Dermis blood vessel endothelial cell (primary cell): ENCODE results near the gene UNC119. TPM values are rescaled to one million over a fixed set of nuclear protein-coding genes. Genes with fewer than 3 reads are reported as not detected.
"Not testable (repeated sequence)": the region's sequence is repeated elsewhere in the genome, so short reads cannot be mapped to it uniquely, and the experiment has no call there.

Experiments used
- DNase-seq: peaks from one replicate; pipeline ENCODE4 v3.0.0; 2010
- total RNA-seq: library from RNA; depleted of rRNA; stranded (reverse); fragments of >200 nt; gene quantifications from 2 replicates; pipeline ENCODE4 v1.2.3, GENCODE V29; 2014

Gene UNC119
- total RNA-seq, 1 donor from 2014 or later, result 32.0 TPM

DNA sequence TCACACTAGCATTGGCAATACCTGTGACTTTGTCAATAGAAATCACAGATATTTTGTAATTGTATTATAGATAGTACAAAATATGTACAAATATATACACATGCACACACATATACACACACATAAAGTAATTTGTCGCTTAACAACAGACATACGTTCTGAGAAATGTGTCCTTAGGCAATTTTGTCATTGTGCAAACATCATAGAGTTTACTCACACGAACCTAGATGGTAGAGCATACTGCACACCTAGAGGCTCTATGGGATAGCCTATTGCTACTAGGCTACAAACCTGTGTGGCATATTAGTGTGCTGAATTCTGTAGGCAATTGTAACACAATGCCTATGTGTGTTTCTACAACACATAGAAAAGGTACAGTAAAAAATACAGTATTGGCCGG is 11.0 kb downstream of the UNC119 start:
- DNase-seq, result no peak

DNA sequence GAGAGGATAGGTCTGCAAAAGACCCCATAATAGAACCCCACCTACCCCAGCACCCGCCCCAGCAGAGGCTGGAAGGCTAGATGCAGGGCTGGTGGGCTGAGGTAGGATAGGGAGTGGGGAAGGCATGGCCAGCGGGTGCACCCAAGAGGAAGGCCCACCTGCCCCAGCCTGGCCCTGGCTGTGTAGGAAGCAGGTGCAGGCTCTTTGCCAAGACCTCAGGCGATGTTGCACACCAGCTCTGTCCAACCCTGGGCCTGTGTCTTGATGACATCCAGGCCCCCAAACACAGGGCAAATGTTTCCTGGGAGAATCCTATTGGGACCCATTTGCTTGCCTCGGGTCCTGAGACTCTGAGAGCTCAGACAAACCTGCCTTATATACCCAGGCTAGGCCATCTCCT is 12.2 kb downstream of the UNC119 start:
- DNase-seq, result no peak

DNA sequence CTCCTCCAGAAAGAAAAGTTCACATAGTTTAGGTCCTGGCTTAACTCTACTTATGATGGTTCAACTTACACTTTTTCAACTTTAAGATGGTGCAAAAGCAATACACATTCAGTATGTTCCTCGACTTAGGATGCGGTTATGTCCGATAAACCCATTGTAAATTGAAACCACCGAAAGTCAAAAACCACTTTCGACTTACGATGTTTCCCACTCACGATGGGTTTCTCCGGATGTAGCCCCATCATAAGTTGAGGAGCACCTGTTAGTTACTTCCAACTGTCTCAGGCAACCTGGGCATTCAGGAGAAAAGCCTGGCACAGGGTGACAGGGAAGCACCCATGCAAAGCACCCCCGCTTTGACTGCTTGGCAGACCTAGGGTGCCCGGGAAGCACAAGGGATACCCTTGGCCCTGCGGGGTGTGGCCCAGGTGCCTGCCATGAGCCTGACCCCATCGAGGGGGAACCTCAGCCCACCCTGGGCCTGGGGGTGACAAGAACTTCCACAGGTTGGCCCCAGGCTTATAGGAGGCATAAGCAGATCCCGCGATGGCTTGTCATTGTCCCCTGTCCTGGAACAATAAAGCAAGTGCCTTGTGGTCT is 14.0 kb downstream of the UNC119 start:
- no peak for DNase-seq

DNA sequence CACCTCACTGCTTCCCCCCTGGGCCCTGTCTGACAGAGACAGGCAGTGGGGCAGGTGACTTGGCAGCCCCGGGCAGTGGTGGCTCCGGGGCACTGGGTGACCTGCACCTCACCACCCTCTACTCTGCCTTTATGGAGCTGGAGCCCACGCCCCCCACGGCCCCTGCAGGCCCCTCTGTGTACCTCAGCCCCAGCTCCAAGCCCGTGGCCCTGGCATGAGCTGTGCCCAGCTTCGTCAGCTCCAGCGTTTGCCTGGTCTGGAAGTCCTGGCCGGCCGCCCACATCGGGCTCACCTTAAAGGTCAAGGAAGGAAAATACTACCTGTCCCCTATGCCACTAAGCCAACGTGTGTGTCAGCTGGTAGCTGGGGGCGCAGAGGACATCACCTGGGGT is 15.2 kb downstream of the UNC119 start:
- no peak for DNase-seq

DNA sequence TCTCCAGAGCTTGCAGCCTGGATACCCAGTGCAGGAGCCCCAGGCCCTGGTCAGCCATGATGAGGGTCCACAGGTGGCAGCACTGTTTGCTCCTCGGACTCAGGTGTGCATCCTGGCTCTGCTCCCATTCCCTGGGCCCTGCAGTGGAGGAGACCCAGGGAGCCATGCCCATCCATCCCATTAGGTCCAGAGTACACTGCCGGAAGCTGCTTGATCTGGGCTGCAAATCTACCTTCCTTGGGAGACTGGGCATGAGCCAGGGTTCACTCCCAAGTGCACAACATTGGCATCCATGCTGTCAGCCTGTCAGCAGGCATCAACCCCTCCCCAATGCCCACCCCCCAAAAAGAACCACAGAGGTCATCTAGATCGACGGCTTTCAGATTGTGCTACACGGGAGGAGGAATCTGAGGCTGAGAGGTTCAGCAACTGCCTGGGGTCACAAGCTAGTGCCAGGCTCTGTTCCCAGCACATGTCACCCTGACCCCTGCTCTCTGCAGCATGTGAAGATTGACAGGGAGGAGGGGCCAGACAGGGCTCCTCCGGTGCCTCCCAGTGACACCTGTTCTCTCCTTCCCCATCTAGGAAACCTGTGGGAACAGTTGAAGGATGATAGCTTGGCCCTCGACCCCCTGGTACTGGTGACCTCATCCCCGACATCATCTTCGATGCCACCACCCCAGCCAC is 15.7 kb downstream of the UNC119 start:
- no peak for DNase-seq

DNA sequence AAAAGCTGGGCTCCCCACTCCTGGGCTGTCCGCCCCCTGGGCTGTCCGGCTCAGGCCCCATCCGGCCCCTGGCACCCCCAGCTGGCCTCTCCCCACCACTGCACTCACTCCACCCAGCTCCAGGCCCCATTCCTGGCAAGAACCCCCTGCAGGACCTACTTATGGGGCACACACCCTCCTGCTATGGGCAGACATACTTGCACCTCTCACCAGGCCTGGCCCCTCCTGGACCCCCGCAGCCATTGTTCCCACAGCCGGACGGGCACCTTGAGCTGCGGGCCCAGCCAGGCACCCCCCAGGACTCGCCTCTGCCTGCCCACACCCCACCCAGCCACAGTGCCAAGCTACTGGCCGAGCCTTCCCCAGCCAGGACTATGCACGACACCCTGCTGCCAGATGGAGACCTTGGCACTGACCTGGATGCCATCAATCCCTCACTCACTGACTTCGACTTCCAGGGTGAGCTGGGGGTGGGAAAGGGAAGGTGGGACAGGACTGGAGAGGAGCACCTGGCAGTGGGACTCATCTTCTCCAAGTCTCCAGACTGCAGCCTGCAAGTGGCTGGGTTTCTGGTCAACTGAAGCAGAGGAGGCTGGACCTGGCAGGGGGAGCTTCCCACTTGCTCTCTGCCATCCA is 17.6 kb downstream of the UNC119 start:
- DNase-seq, result no peak

DNA sequence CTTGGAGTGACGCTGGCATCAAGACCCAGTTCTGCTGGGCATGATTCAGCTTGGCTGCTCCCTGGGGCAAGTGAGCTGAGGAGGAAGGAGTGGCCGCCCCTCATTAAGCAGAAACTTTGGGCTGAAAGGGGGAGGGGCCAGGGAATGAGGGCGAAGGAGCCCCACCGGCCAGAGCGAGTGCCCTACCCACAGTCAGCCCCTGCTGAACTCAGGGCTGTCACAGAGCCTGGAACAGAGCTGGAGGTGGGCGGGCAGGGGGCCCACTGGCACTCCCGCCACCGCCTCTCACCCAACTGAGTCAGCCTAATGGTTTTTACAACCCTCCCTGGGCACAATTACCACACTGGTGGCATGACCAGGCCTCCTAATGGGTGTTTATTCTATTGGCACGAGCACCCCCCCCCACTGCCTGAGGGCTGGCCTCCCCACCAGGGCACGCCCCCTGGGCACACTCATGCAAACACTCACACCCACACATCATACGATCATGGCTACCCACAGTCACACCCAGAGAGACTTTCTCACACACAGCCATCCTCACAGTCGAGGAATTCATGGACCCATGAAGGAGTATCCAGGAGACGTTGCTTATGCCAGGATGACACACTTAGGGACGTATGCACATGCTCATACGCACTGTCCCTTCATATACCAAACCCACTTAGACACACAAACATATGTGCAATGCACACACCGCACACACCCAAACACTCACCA is 19.2 kb downstream of the UNC119 start:
- DNase-seq, result no peak

DNA sequence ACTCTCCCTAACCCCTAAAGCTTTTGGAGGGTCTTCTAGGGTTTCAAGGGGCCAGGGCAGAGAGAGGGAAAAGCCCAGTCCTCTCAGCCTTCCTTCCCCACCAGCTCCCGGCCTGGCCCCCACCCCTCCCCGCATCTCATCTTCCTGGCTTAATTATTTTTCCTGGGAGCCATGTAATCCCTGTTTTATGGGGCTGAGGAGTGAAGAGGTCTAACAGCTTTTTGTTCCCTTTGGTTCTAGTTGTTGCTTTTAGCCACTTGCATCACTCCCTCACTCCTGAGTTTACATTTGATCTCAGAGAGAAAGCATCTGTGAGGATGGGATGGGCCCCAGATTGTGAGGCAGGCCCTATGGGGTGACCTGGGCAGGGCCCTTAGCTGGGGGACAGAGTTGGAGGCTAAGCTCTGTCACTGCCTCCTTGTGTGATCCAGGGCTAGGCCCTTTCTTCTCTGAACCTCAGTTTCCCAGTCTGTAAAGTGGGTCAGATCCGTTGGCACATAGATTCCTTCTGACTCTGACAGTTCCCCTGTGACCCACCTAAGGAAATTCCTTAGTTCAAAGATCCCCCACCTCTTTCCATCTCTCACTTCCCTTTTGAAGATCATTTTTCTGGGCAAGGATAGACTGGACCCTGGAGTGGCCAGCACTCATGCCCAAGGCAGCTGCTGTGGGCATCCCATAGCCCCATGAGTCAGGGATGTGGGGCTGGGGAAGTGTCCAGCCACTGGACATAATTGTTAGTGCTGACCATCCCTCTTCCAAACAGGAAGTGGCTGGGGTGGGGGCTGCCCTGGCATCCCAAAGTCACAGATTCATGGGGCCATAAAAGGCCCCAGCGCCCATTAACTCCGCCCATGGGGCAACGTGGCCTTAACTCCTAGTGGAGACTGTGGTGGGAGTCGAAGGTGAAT is 20.1 kb downstream of the UNC119 start:
- DNase-seq, result no peak

DNA sequence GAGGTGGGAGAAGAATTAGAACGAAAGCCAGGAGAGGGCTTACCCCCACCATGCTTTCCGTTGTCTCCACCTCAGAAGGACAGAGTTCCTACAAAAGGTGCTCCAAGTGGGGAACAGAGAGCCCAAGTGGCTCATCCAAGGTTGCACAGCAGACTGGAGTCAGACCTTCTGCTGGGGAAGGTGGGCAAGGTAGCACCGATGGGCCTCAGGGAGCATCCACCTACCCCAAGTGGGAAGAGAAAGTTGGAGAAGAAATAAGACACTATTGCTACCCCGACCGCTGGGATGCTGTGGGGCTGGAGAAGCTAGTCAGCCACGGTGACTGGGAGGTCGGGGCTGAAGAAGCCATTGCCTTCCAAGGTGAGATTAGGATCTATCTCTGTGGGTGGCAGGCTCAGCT is 21.5 kb downstream of the UNC119 start:
- DNase-seq, result no peak

DNA sequence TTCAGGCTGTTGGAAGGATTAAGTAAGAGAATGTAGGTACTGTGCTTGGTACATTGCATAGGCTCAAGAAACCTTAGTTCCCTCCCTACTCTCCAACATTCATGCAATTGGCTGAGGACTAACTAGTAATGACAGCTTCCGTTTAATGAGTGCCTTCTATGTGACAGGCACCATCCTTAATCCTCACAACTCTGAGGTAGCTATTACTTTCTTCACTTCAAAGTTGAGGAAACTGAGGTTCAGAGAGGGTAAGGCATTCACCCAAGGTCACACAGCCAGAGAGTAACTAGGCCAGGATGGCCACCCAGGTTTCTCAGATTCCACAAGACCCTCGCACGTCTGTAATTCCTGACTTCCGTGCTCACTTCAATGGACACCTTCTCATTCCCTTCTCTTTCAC is 22.2 kb downstream of the UNC119 start:
- no peak for DNase-seq

DNA sequence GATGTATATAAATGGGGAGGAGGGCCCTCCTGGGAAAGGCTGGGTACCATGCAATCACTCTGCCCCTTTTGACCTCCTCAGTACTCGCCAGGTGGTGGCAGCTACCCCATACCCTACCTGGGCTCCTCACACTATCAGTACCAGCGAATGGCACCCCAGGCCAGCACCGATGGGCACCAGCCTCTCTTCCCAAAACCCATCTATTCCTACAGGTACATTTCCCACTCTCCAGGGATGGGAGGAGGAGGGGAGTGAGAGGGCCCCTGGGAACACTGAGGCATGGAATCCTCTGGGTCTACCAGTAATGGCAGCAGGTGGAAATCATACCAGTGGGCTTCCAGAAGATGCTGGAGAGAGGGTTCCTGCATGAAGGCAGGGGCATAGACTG is 23.4 kb downstream of the UNC119 start:
- no peak for DNase-seq

DNA sequence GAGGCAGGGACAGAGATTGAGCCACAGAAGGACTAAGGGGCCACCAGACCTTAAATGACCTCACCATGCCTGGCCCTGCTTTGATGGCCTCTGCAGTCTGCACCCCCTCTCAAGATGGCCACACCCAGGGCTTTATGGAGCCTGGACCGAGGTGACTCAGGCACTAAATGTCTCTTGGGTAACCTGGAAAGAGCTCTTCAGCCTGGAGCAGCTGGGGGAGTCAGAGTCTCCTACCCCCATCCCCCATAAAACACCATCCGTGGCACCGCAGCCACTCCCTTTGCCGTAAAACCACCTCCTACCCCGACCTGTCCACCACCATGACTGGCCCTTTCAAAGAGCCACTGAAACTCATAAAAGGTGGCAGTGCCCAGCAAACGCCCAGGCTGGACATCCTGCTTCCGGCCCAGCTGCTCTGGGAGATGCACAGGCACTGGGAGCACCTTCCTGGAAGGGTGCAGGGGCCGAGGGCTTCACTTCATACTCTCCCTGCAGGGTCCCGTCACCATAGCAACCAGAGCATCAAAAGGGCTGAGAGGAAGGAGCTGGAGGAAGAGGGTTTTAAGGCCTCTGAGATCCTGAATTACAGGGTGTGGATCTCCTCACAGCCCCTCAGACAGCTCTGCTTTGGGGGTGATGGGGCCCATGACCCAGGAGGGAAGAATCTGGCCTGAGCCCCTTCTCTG is 24.0 kb downstream of the UNC119 start:
- DNase-seq, result no peak

DNA sequence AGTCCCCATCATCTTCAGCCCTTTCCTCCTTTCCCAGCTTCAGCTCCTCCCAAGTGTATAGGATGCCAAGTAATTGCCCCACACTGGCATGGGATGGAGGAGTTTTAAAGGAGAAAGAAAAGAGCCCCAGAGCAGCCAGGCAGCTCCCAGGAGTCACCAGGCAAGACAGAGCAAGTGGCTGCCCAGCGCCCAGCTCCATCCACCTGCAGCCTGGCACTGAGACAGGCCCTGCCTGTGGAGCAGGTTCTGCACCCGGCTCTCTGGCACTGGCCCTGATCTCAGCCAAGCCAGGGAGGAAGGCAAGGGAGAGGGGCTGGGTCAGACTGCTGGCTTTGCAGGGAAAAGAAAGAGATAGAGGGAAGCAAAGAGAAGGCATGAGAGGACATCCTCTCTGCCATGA is 24.6 kb downstream of the UNC119 start:
- no peak for DNase-seq

DNA sequence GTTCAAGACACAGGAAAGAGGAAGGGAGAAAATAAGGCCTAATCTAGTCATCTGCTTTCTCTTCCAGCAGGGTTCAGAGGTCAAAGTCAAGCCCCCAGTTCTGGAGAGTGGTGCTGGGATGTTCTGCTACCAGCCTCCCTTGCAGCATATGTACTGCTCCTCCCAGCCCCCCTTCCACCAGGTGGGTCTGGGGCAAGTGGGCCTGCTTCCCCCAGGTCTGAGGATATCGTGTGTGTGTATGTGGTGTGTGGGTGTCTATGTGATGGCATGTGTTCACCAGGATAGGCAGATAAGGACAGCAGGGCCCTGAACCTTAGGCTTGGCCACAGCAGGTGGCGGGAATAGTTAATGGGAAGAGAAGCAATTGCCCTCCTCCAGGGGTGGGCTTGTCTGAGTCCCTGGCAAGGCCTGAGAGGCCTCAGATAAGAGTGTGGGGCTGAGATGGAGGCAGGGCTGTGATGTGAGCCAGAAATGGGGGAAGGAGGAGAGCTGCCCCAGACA is 25.2 kb downstream of the UNC119 start:
- DNase-seq, result no peak

DNA sequence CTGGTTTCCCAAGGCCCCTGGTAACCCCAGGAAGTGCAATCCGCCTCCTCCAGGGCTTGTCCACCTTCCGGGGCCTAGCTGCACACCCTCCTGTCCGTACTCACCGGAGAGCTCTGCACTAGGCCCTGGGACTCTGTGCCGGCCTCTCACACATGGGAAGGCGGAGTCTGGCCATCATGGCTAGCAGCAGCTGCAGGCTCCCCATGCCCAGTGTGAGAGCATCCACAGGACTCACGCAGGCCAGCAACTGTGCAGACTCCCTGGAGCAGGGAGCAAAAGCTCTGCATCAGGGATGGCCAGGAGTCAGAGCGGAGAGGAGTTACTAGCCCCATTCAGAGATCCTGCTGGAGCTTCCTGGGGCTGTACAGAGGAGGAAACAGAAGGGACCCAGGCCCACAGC is 26.0 kb downstream of the UNC119 start:
- no peak for DNase-seq

DNA sequence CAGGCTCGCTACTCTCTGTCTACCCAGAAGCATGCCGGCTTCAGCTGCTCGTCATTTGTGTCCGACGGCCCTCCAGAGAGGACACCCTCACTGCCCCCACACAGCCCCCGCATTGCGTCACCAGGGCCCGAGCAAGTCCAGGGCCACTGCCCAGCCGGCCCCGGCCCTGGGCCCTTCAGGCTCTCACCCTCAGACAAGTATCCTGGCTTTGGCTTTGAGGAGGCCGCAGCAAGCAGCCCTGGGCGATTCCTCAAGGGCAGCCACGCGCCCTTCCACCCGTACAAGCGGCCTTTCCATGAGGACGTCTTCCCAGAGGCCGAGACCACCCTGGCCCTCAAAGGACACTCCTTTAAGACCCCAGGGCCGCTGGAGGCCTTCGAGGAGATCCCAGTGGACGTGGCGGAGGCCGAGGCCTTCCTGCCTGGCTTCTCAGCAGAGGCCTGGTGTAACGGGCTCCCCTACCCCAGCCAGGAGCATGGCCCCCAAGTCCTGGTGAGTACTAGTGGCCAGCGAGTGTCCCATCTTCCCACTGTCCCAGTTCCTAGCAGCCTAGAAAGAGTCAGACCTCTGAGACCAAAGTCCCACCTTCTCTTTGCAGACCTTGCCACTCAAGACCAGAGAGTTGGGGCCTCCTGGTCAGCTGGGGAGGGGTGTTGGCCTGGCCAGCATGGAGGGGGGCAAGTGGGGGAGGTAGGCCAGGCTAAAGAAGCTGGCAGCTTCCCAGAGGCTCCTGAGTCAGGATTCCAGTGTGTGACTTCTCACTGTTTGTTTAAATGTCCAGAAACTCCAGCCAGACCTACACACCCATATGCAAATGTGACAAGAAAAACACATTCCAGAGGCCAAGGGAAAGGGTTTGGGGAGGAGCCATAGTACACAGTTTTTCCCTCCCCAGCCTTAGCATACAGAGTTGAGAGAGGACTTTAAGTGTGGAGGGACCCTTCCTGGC is 27.7 kb downstream of the UNC119 start:
- DNase-seq, result no peak

DNA sequence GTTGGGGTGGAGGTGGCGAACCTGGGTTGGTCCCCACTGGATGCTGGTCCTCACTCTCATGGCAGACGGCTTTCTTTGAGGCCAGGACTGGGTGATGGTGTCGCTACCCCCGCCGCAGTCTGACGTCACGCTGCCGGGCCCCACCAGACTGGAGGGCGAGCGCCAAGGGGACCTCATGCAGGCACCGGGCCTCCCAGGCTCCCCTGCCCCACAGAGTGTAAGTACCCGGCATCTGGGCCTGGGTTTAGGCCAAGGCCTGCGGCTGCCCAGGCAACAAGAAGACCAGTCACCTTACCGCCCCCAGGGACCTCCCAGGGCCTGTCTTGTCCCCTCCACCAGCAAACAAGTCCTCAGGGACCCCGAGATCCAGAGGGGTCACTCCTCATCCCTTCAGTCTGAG is 28.5 kb downstream of the UNC119 start:
- no peak for DNase-seq

DNA sequence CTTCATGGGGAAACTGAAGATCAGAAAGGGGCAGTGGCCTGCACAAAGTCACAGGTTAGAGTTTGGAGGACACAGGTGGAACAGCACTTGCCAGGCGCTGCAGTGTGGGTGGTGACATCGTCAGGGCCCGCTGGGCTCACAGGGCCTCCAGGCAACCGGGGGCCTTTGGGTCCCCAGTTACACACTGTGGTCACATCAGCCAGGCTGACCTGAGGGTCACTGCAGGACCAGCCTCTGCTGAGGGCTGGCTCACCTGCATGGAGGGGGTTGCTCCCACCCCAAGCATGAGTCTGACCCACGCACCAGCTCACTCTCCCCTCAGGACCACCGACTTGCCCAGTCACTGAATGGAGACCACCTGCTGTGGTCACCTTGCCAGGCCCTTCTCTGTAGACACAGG is 29.2 kb downstream of the UNC119 start:
- no peak for DNase-seq

DNA sequence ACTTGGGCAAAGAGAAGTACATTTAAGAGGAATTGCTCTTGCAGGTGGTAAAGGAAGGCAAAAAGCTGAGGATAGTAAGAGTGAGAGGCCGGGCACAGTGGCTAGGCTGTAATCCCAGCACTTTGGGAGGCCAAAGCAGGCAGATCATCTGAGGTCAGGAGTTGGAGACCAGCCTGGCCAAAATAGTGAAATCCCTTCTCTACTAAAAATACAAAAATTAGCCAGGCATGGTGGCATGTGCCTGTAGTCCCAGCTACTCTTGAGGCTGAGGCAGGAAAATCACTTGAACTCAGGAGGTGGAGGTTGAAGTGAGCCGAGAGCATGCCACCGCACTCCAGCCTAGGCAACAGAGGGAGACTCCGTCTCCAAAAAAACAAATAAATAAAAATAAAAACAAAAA is 30.1 kb downstream of the UNC119 start:
- DNase-seq, result not testable (repeated sequence)

DNA sequence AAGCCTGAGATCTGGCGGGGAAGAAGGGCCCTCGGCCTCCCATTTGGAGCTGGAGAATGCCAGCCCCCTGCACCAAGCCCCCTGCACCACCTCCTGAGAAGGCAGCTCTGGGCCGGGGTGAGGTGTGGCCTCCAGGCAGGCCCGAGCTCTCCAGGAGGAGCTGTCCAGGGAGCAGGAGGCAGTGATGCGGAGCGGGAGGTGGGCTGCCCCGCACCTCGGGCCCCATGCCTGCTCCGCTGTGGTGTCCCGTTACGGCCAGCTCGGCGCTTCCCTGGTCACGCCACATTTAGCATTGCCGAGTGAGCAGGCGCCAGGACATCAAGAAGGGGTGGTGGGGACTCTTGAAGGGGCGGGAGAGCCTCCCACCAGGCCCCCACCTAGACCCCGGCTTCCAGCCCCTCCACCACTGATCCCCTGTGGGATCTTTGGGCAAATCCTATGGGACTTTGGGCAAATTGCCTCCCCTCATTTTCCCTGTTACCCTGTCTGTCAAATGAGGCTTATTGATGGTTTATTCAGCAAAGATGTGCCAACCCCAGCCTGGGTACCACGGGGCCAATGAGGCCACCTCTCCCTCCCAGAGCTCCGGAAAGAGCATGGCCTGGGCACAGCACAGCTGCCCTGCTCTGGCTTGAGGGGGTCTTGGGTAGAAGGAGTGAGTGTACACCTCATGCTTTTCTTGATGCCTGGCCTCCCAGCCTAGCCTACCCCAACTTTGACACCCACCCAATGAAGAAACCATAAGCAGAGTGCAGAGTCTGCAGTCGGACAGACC is 30.9 kb downstream of the UNC119 start:
- DNase-seq, result no peak
